Caco-2 (cell line): Measurements from ENCODE around the gene COX4I2. TPM values are rescaled to one million over a fixed set of nuclear protein-coding genes. Genes with fewer than 3 reads are reported as not detected.

Experiments used
- BruUV-seq: library from RNA; stranded (reverse); fragments of 400-500 nt; replicated peaks from 2 replicates; lab custom pipeline; 2021; lab: Mats Ljungman, UMichigan
- CTCF ChIA-PET: fragments of 300-600 bp; sonication (Branson Sonifier 250); formaldehyde crosslinking; loops from one replicate; lab custom pipeline; 2022; ENCODE audit warnings: antibody characterized with exemption; lab: Charles Lee
- POLR2A ChIA-PET: fragments of 300-600 bp; sonication (Branson Sonifier 250); formaldehyde crosslinking; loops from one replicate; lab custom pipeline; 2022; ENCODE audit warnings: antibody characterized with exemption; lab: Charles Lee
- DNase-seq, 2 experiments: peaks; one replicate each; pipeline versions ENCODE4 v3.0.0 to v3.0.0-alpha.2; 2020 to 2022
- H3K27me3 ChIP-seq: replicated peaks from 2 replicates; pipeline ENCODE4 v1.6.0; 2011; ENCODE audit warnings: low read length; ENCODE audit not compliant: control insufficient read depth, insufficient read depth
- H3K36me3 ChIP-seq: 2 replicates; pipeline ENCODE4 v1.5.1; 2011; ENCODE audit warnings: low read length; ENCODE audit not compliant: control insufficient read depth, insufficient read depth
- H3K4me1 ChIP-seq: fragments of 250-450 bp; sonication (Bioruptor Pico); 2 replicates; pipeline ENCODE4 v1.5.1; 2020; ENCODE audit warnings: mild to moderate bottlenecking
- H3K4me3 ChIP-seq: 2 replicates; pipeline ENCODE4 v1.5.1; 2011; ENCODE audit warnings: low read depth, mild to moderate bottlenecking, control low read depth, low read length
- H3K9me3 ChIP-seq: fragments of 250-450 bp; sonication (Bioruptor Pico); 2 replicates; pipeline ENCODE4 v1.5.1; 2020; ENCODE audit warnings: mild to moderate bottlenecking, moderate library complexity
- H3K27ac Mint-ChIP-seq: one replicate; pipeline ENCODE4 v1.8.0; 2022; ENCODE audit warnings: mixed read lengths; ENCODE audit not compliant: unreplicated experiment
- H3K27me3 Mint-ChIP-seq: one replicate; pipeline ENCODE4 v1.8.0; 2022; ENCODE audit warnings: mixed read lengths; ENCODE audit not compliant: insufficient read depth, unreplicated experiment
- H3K36me3 Mint-ChIP-seq: one replicate; pipeline ENCODE4 v1.8.0; 2022; ENCODE audit warnings: mild to moderate bottlenecking, mixed read lengths; ENCODE audit not compliant: insufficient read depth, unreplicated experiment
- H3K4me1 Mint-ChIP-seq: one replicate; pipeline ENCODE4 v1.8.0; 2022; ENCODE audit warnings: low read depth, mixed read lengths; ENCODE audit not compliant: unreplicated experiment
- H3K4me3 Mint-ChIP-seq: one replicate; pipeline ENCODE4 v1.8.0; 2022; ENCODE audit warnings: mild to moderate bottlenecking, moderate library complexity, mixed read lengths; ENCODE audit not compliant: unreplicated experiment
- H3K9me3 Mint-ChIP-seq: one replicate; pipeline ENCODE4 v1.8.0; 2022; ENCODE audit warnings: mixed read lengths; ENCODE audit not compliant: unreplicated experiment
- CTCF ChIP-seq, 2 experiments: fragments of 200-600 bp in 1 of 2; IDR thresholded peaks; 1 replicate in 1 of 2; 2 replicates in 1 of 2; pipeline versions ENCODE4 v1.5.1 to v1.8.0; 2011 to 2022; ENCODE audit warnings: antibody characterized with exemption in 1 of 2, control low read depth in 1 of 2, inconsistent platforms in 1 of 2, low read depth in 1 of 2, low read length in 1 of 2, mild to moderate bottlenecking in 1 of 2, moderate library complexity in 1 of 2; ENCODE audit not compliant: insufficient read depth in 1 of 2, severe bottlenecking in 1 of 2, unreplicated experiment in 1 of 2
- intact Hi-C: fragments of 100-400 bp; cut with micrococcal nuclease; formaldehyde crosslinking; loops from one replicate; pipeline ENCODE4 v1.10.0; 2022; ENCODE audit not compliant: unreplicated experiment
- total RNA-seq: library from RNA; stranded (reverse); gene quantifications from 2 replicates; pipeline ENCODE4 v1.2.3, GENCODE V29; 2022

The COX4I2 gene
- total RNA-seq, 1 experiment from 2014 or later, result not detected

GRCh38 chr20:31653561-31653960, 15.8 kb downstream of the COX4I2 start:
- H3K27me3 Mint-ChIP-seq, result no peaks in the 10 kb centered on the region
- Histone ChIP-seq H3K9me3 (no peaks in the 10 kb centered on the region), H3K36me3 (no peaks in the 10 kb centered on the region), H3K27me3 (no peaks in the 10 kb centered on the region), H3K4me3 (no peak overlapping the region), H3K4me1 (no peaks in the 10 kb centered on the region)
- POLR2A ChIA-PET, result no interaction called here
- H3K9me3 Mint-ChIP-seq, result no peaks in the 10 kb centered on the region
- peaks cover 62% of the 10 kb centered on the region for H3K36me3 Mint-ChIP-seq
- CTCF ChIA-PET, result interaction anchor here (1.6 to 2.6 kb wide), 2 partner anchors 8 to 70 kb away, joined by 6 to 20 read pairs; no protein-coding TSS in a partner anchor
- H3K27ac Mint-ChIP-seq, result no peak overlapping the region
- peak in 1 of 2 experiments; percentile 17 for TF ChIP-seq CTCF (IDR thresholded peaks at IDR 0.05; ENCODE audit: insufficient read depth in 1 of 2, low read depth in 1 of 2, low read length in 1 of 2, severe bottlenecking in 1 of 2, unreplicated experiment in 1 of 2)
- no peak overlapping the region for H3K4me3 Mint-ChIP-seq
- DNase-seq, result no peak
- no TSS peak for BruUV-seq
- intact Hi-C loops, result no loop called here
- peaks cover 1% of the 10 kb centered on the region for H3K4me1 Mint-ChIP-seq

GRCh38 chr20:31654534-31654933, 16.8 kb downstream of the COX4I2 start:
- H3K4me3 Mint-ChIP-seq, result no peak overlapping the region
- Histone ChIP-seq H3K9me3 (no peaks in the 10 kb centered on the region), H3K27me3 (no peaks in the 10 kb centered on the region), H3K4me1 (no peaks in the 10 kb centered on the region), H3K36me3 (no peaks in the 10 kb centered on the region), H3K4me3 (no peak overlapping the region)
- H3K4me1 Mint-ChIP-seq, result peaks cover 7% of the 10 kb centered on the region
- no peaks in the 10 kb centered on the region for H3K27me3 Mint-ChIP-seq
- POLR2A ChIA-PET, result no interaction called here
- no peak for TF ChIP-seq CTCF (IDR thresholded peaks at IDR 0.05; ENCODE audit: insufficient read depth in 1 of 2, low read depth in 1 of 2, low read length in 1 of 2, severe bottlenecking in 1 of 2, unreplicated experiment in 1 of 2)
- H3K9me3 Mint-ChIP-seq, result no peaks in the 10 kb centered on the region
- intact Hi-C loops, result no loop called here
- no TSS peak for BruUV-seq
- peaks cover 68% of the 10 kb centered on the region for H3K36me3 Mint-ChIP-seq
- CTCF ChIA-PET, result interaction anchor here (0.7 to 2.6 kb wide), 2 partner anchors 41 to 69 kb away, joined by 4 to 20 read pairs; no protein-coding TSS in a partner anchor
- DNase-seq, result no peak
- H3K27ac Mint-ChIP-seq, result peak overlapping the region; percentile 28

GRCh38 chr20:31661625-31662371, 24.1 kb downstream of the COX4I2 start:
- H3K27me3 Mint-ChIP-seq, result no peaks in the 10 kb centered on the region
- peaks cover 89% of the 10 kb centered on the region for H3K36me3 Mint-ChIP-seq
- DNase-seq, result peak; percentile 87 to 90
- Histone ChIP-seq H3K27me3 (no peaks in the 10 kb centered on the region), H3K4me3 (no peak overlapping the region), H3K9me3 (no peaks in the 10 kb centered on the region), H3K4me1 (peaks cover 57% of the 10 kb centered on the region), H3K36me3 (peaks cover 14% of the 10 kb centered on the region)
- no peaks in the 10 kb centered on the region for H3K9me3 Mint-ChIP-seq
- BruUV-seq, result TSS peak; percentile 93
- ChIA-PET POLR2A (interaction anchor here (0.6 to 3.4 kb wide), 17 partner anchors 16 to 77 kb away, joined by 3 to 68 read pairs (median 5); partner anchors contain the start of genes BCL2L1 and TPX2), CTCF (interaction anchor here (0.5 to 7.1 kb wide), 30 partner anchors 8 to 1019 kb away, joined by 3 to 394 read pairs (median 6); partner anchors contain the start of genes BCL2L1 and TPX2)
- intact Hi-C loops, result loop anchor here (1.0 kb wide), 2 partner anchors 27 to 62 kb away; no protein-coding TSS in a partner anchor
- peak overlapping the region; percentile 43 for H3K4me3 Mint-ChIP-seq
- H3K4me1 Mint-ChIP-seq, result peaks cover 68% of the 10 kb centered on the region
- peak; percentile 93 to 98 for TF ChIP-seq CTCF (IDR thresholded peaks at IDR 0.05; ENCODE audit: insufficient read depth in 1 of 2, low read depth in 1 of 2, low read length in 1 of 2, severe bottlenecking in 1 of 2, unreplicated experiment in 1 of 2)
- H3K27ac Mint-ChIP-seq, result peak overlapping the region; percentile 79
